B cell (primary cell): ENCODE results near the gene HYOU1. TPM values are rescaled to one million over a fixed set of nuclear protein-coding genes. Genes with fewer than 3 reads are reported as not detected.

ENCODE experiments used
- ATAC-seq: fragments of 200-7000 bp; cut with Tn5 transposase; one replicate; pipeline ENCODE4 v1.10.0; 2021; ENCODE audit warnings: low read depth, mild to moderate bottlenecking, moderate number of reproducible peaks, moderate library complexity
- CTCF ChIA-PET: fragments of 350-600 bp; sonication (Branson Sonifier 250); formaldehyde crosslinking; loops from one replicate; lab custom pipeline; 2021; ENCODE audit warnings: antibody characterized with exemption, inconsistent platforms; lab: Charles Lee
- POLR2A ChIA-PET: fragments of 350-600 bp; sonication (Branson Sonifier 250); formaldehyde crosslinking; loops from one replicate; lab custom pipeline; 2021; ENCODE audit warnings: antibody characterized with exemption; lab: Charles Lee
- DNase-seq: peaks from one replicate; pipeline ENCODE4 v3.0.0; 2013
- H2AFZ ChIP-seq: 2 replicates; pipeline ENCODE4 v1.6.1; 2012; ENCODE audit warnings: mild to moderate bottlenecking, low read depth, low read length; ENCODE audit not compliant: insufficient read depth, poor library complexity, severe bottlenecking
- H3K27ac ChIP-seq, 2 donors: 1 replicate in 1 of 2; 2 replicates in 1 of 2; pipeline ENCODE4 v1.5.1; 2012 to 2013; ENCODE audit warnings: low read length in 2 of 2, mild to moderate bottlenecking in 2 of 2, moderate library complexity in 1 of 2
- H3K27me3 ChIP-seq, 4 experiments: fragments of 200-600 bp in 1 of 4; sonication (generic) in 1 of 4; replicated peaks in 1 of 4; 1 replicate in 2 of 4; 2 replicates in 2 of 4; pipeline versions ENCODE4 v1.6.1 to v1.7.0; 2013 to 2016; ENCODE audit warnings: low read length in 3 of 4, mild to moderate bottlenecking in 2 of 4, mixed read lengths in 1 of 4, moderate library complexity in 1 of 4; ENCODE audit not compliant: insufficient read depth in 4 of 4, control insufficient read depth in 3 of 4; ENCODE audit errors: control extremely low read depth in 1 of 4
- H3K36me3 ChIP-seq, 2 experiments: replicated peaks in 1 of 2; 1 replicate in 1 of 2; 2 replicates in 1 of 2; pipeline versions ENCODE4 v1.6.1 to v1.7.1; 2013; ENCODE audit warnings: low read length in 1 of 2; ENCODE audit not compliant: insufficient read depth in 2 of 2, control insufficient read depth in 1 of 2; ENCODE audit errors: control extremely low read depth in 1 of 2, extremely low read depth in 1 of 2
- H3K4me1 ChIP-seq, 2 donors: fragments of 200-600 bp in 1 of 2; sonication (generic) in 1 of 2; 1 replicate in 1 of 2; 2 replicates in 1 of 2; pipeline versions ENCODE4 v1.5.1 to v1.6.1; 2013 to 2017; ENCODE audit warnings: low read length in 2 of 2; ENCODE audit not compliant: control insufficient read depth in 2 of 2, insufficient read depth in 2 of 2
- H3K4me2 ChIP-seq: replicated peaks from 2 replicates; pipeline ENCODE3; 2012; ENCODE audit warnings: mild to moderate bottlenecking, low read depth, low read length; ENCODE audit not compliant: poor library complexity, severe bottlenecking
- H3K4me3 ChIP-seq, 5 experiments: fragments of 200-600 bp in 1 of 5; sonication (generic) in 1 of 5; 1 replicate in 3 of 5; 2 replicates in 2 of 5; pipeline versions ENCODE4 v1.5.1 to v1.7.0; 2011 to 2016; ENCODE audit warnings: low read length in 4 of 5, mild to moderate bottlenecking in 4 of 5, low read depth in 2 of 5, control low read depth in 1 of 5, moderate library complexity in 1 of 5; ENCODE audit not compliant: insufficient read depth in 1 of 5; ENCODE audit errors: control extremely low read depth in 1 of 5, extremely low read depth in 1 of 5
- H3K79me2 ChIP-seq: fragments of 200-600 bp; sonication (generic); one replicate; pipeline ENCODE4 v1.6.0; 2016; ENCODE audit warnings: low read length; ENCODE audit not compliant: control insufficient read depth, insufficient read depth
- H3K9ac ChIP-seq: fragments of 200-600 bp; sonication (generic); 2 replicates; pipeline ENCODE4 v1.6.1; 2017; ENCODE audit warnings: mild to moderate bottlenecking, low read length, moderate library complexity
- H3K9me3 ChIP-seq, 3 donors: one replicate each; pipeline versions ENCODE4 v1.6.1 to v1.7.1; 2013; ENCODE audit warnings: low read length in 2 of 3; ENCODE audit not compliant: control insufficient read depth in 2 of 3, insufficient read depth in 1 of 3; ENCODE audit errors: control extremely low read depth in 1 of 3
- H4K20me1 ChIP-seq: 2 replicates; pipeline ENCODE4 v1.6.0; 2012; ENCODE audit warnings: mild to moderate bottlenecking, low read length; ENCODE audit not compliant: insufficient read depth, control insufficient read depth, poor library complexity, severe bottlenecking
- H3K27ac Mint-ChIP-seq: one replicate; pipeline ENCODE4 v1.8.0; 2021; ENCODE audit warnings: mixed read lengths
- H3K27me3 Mint-ChIP-seq: one replicate; pipeline ENCODE4 v1.8.0; 2021; ENCODE audit warnings: mixed read lengths
- H3K4me1 Mint-ChIP-seq: one replicate; pipeline ENCODE4 v1.8.0; 2021; ENCODE audit warnings: mixed read lengths
- H3K4me3 Mint-ChIP-seq: one replicate; pipeline ENCODE4 v1.8.0; 2021; ENCODE audit warnings: mixed read lengths
- H3K9me3 Mint-ChIP-seq: one replicate; pipeline ENCODE4 v1.8.0; 2022; ENCODE audit warnings: mixed read lengths; ENCODE audit not compliant: insufficient read depth
- EZH2 ChIP-seq: IDR thresholded peaks from 2 replicates; pipeline ENCODE4 v1.6.1; 2012; ENCODE audit warnings: borderline replicate concordance, low read depth, mild to moderate bottlenecking, moderate library complexity, low read length; ENCODE audit not compliant: insufficient read depth, poor library complexity, severe bottlenecking
- WGBS: methylation state at CpG from one replicate; pipeline ENCODE4 v1.1.5; 2013; ENCODE audit warnings: missing lambda C conversion rate; ENCODE audit not compliant: insufficient coverage; 5-methylcytosine and 5-hydroxymethylcytosine counted together
- intact Hi-C: fragments of 100-400 bp; cut with micrococcal nuclease; formaldehyde crosslinking; loops from one replicate; pipeline ENCODE4 v1.10.0; 2022
- polyA plus RNA-seq: library from polyadenylated mRNA; depleted of rRNA; stranded (reverse); fragments of >200 nt; gene quantifications from 2 replicates; pipeline ENCODE4 v1.2.3, GENCODE V29; 2012
- total RNA-seq, 2 donors: library from RNA; stranded (reverse); fragments of 120-200 nt in 1 of 2; gene quantifications; 1 replicate in 1 of 2; 2 replicates in 1 of 2; pipeline versions ENCODE4 v1.2.3 to v1.2.4, GENCODE V29; 2013 to 2022
- TF ChIP-seq, protein P1 (sequence below): fragments of 200-600 bp; IDR thresholded peaks from one replicate; pipeline ENCODE4 v1.8.0; 2022; ENCODE audit warnings: antibody characterized with exemption, mild to moderate bottlenecking

The HYOU1 gene
- total and polyA plus RNA-seq, 2 donors (not counting 1 experiment from before 2014, with no cell fraction given) = 38.5 to 48.7 TPM

GRCh38 chr11:119046489-119046888 lies 10.5 kb downstream of the HYOU1 start:
- ChIA-PET CTCF (interaction anchor here (1.0 kb wide), 1 partner anchor 16 kb away, joined by 3 read pairs; no protein-coding TSS in a partner anchor), POLR2A (no interaction called here)
- Histone ChIP-seq H3K79me2 (no peaks in the 10 kb centered on the region), H2AFZ (no peak overlapping the region), H3K4me3 (no peak overlapping the region), H3K9me3 (no peaks in the 10 kb centered on the region), H3K27me3 (no peaks in the 10 kb centered on the region), H3K4me2 (no peak overlapping the region), H3K36me3 (peaks cover 0 to 47% of the 10 kb centered on the region in 2 experiments), H3K27ac (no peak overlapping the region), H3K9ac (no peak overlapping the region), H3K4me1 (peaks cover 2% of the 10 kb centered on the region in 2 donors), H4K20me1 (no peaks in the 10 kb centered on the region)
- Mint-ChIP-seq H3K27ac (no peak overlapping the region), H3K9me3 (no peaks in the 10 kb centered on the region), H3K27me3 (no peaks in the 10 kb centered on the region), H3K4me3 (no peak overlapping the region), H3K4me1 (peaks cover 5% of the 10 kb centered on the region)
- DNase-seq (no peak), ATAC-seq (no peak)
- intact Hi-C loops = no loop called here
- TF ChIP-seq, protein P1, sequence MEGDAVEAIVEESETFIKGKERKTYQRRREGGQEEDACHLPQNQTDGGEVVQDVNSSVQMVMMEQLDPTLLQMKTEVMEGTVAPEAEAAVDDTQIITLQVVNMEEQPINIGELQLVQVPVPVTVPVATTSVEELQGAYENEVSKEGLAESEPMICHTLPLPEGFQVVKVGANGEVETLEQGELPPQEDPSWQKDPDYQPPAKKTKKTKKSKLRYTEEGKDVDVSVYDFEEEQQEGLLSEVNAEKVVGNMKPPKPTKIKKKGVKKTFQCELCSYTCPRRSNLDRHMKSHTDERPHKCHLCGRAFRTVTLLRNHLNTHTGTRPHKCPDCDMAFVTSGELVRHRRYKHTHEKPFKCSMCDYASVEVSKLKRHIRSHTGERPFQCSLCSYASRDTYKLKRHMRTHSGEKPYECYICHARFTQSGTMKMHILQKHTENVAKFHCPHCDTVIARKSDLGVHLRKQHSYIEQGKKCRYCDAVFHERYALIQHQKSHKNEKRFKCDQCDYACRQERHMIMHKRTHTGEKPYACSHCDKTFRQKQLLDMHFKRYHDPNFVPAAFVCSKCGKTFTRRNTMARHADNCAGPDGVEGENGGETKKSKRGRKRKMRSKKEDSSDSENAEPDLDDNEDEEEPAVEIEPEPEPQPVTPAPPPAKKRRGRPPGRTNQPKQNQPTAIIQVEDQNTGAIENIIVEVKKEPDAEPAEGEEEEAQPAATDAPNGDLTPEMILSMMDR = no peak
- no peak for TF ChIP-seq EZH2
- WGBS = 96% methylated on average over 6 of the region's 6 CpGs

DNA sequence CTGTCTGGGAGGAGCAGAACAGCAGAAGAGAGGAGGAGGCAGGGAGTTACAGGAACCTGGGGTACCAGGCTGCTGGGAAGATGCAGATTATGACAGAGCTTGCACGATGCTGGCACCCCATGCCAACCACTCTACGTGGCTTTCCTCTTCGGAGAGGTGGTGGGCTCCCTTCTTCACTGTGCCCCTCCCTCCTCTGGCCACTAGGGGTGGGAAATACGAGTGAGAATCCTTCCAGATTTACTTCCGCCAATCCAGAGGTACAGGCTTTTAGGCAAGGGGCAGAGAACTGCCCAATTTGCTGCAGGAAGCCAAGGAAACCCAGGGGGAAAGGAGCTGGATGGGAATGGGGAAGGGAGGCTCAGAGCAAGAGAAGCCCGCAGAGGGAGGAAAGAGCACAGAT lies 12.3 kb downstream of the HYOU1 start:
- ATAC-seq (no peak), DNase-seq (no peak)
- Mint-ChIP-seq H3K27ac (no peak overlapping the region), H3K4me1 (peaks cover under 1% of the 10 kb centered on the region), H3K4me3 (no peak overlapping the region), H3K9me3 (no peaks in the 10 kb centered on the region), H3K27me3 (no peaks in the 10 kb centered on the region)
- no peaks in the 10 kb centered on the region for H3K27me3 ChIP-seq
- CTCF ChIA-PET = interaction anchor here (0.8 to 2.7 kb wide), 2 partner anchors 11 to 18 kb away, joined by 3 to 8 read pairs; no protein-coding TSS in a partner anchor
- H3K9me3 ChIP-seq = no peaks in the 10 kb centered on the region
- H3K36me3 ChIP-seq = peaks cover 0 to 39% of the 10 kb centered on the region in 2 experiments
- TF ChIP-seq, protein P1 = peak; percentile 10
- no peak for TF ChIP-seq EZH2
- no peak overlapping the region for H3K4me2 ChIP-seq
- no peaks in the 10 kb centered on the region for H3K79me2 ChIP-seq
- H3K4me3 ChIP-seq = no peak overlapping the region
- peaks cover 0 to 2% of the 10 kb centered on the region in 2 donors for H3K4me1 ChIP-seq
- 100% methylated on average over 2 of the region's 6 CpGs for WGBS
- POLR2A ChIA-PET = no interaction called here
- no peak overlapping the region for H2AFZ ChIP-seq
- no peak overlapping the region for H3K27ac ChIP-seq
- intact Hi-C loops = no loop called here
- no peak overlapping the region for H3K9ac ChIP-seq
- no peaks in the 10 kb centered on the region for H4K20me1 ChIP-seq
